K562 (cell line): Measurements from ENCODE around the gene OR2F2. TPM values are rescaled to one million over a fixed set of nuclear protein-coding genes. Genes with fewer than 3 reads are reported as not detected.
A peak's percentile ranks its signal among the peaks of the same experiment; 100 is the strongest.

ENCODE experiments used
- ATAC-seq: fragments of 200-7000 bp; cut with Tn5 transposase; 3 replicates; pipeline ENCODE4 v1.9.1; 2020; ENCODE audit warnings: moderate library complexity
- BruUV-seq: library from RNA; stranded (reverse); fragments of 400-500 nt; replicated peaks from 2 replicates; lab custom pipeline; 2021; lab: Mats Ljungman, UMichigan
- CTCF ChIA-PET: fragments of 300-600 bp; formaldehyde crosslinking; extraction: SDS; loops from one replicate; lab custom pipeline; 2021; ENCODE audit warnings: low intra/inter-chr PET ratio; lab: Yijun Ruan, JAX
- POLR2A ChIA-PET: fragments of 300-600, 350-650 bp; sonication (Branson Sonifier 250); formaldehyde crosslinking; extraction: SDS; loops from one replicate; lab custom pipeline; 2021; ENCODE audit warnings: antibody characterized with exemption, inconsistent platforms; lab: Yijun Ruan, JAX
- DNase-seq, 4 experiments: peaks; one replicate each; pipeline versions ENCODE4 v3.0.0 to v3.0.0-alpha.2; 2011 to 2018; ENCODE audit warnings: low spot score in 3 of 4, mixed read lengths in 3 of 4; ENCODE audit errors: extremely low read depth in 1 of 4
- FAIRE-seq: peaks from 2 replicates; lab custom pipeline; 2011; peaks lifted over from hg19 to GRCh38; lab: Jason Lieb, UNC
- H2AFZ ChIP-seq: 2 replicates; pipeline ENCODE4 v1.6.0; 2011; ENCODE audit warnings: low read depth, low read length, control low read depth, inconsistent platforms
- H3K27ac ChIP-seq: fragments of 200-600 bp; 3 replicates; pipeline ENCODE4 v1.8.0; 2011; ENCODE audit warnings: low read depth, mild to moderate bottlenecking, control low read depth, inconsistent platforms, low read length, moderate library complexity, mixed read lengths; ENCODE audit errors: extremely low read depth
- H3K27me3 ChIP-seq, 2 experiments: fragments of 300-600 bp in 1 of 2; 2 replicates in 1 of 2; 3 replicates in 1 of 2; pipeline versions ENCODE4 v1.6.0 to v1.8.0; 2011; ENCODE audit warnings: inconsistent platforms in 2 of 2, low read length in 2 of 2, mild to moderate bottlenecking in 1 of 2, mixed read lengths in 1 of 2, moderate library complexity in 1 of 2; ENCODE audit not compliant: control insufficient read depth in 2 of 2, insufficient read depth in 2 of 2
- H3K36me3 ChIP-seq: fragments of 300-600 bp; 3 replicates; pipeline ENCODE4 v1.8.0; 2011; ENCODE audit warnings: mild to moderate bottlenecking, low read length, inconsistent platforms; ENCODE audit not compliant: control insufficient read depth, insufficient read depth
- H3K4me1 ChIP-seq, 2 experiments: fragments of 200-600 bp in 1 of 2; replicated peaks in 1 of 2; 2 replicates in 1 of 2; 3 replicates in 1 of 2; pipeline versions ENCODE4 v1.5.1 to v1.8.0; 2011; ENCODE audit warnings: inconsistent platforms in 2 of 2, low read length in 2 of 2, mild to moderate bottlenecking in 1 of 2, mixed read lengths in 1 of 2, moderate library complexity in 1 of 2; ENCODE audit not compliant: control insufficient read depth in 2 of 2, insufficient read depth in 2 of 2
- H3K4me2 ChIP-seq: 2 replicates; pipeline ENCODE4 v1.6.1; 2011; ENCODE audit warnings: low read length, control low read depth, inconsistent platforms, mixed read lengths; ENCODE audit not compliant: insufficient read depth
- H3K4me3 ChIP-seq: fragments of 200-600 bp; sonication (generic), shearing (Covaris generic); 2 replicates; pipeline ENCODE4 v1.5.1; 2016; ENCODE audit warnings: control low read depth, inconsistent platforms
- H3K79me2 ChIP-seq: fragments of 200-600 bp; 3 replicates; pipeline ENCODE4 v1.8.0; 2011; ENCODE audit warnings: low read length, inconsistent platforms; ENCODE audit not compliant: control insufficient read depth, insufficient read depth
- H3K9ac ChIP-seq, 2 experiments: 2 replicates each; pipeline versions ENCODE4 v1.6.0 to v1.6.1; 2011; ENCODE audit warnings: low read depth in 2 of 2, low read length in 2 of 2, control low read depth in 1 of 2, inconsistent platforms in 1 of 2, mild to moderate bottlenecking in 1 of 2, mixed read lengths in 1 of 2; ENCODE audit not compliant: insufficient read depth in 1 of 2
- H3K9me1 ChIP-seq: one replicate; pipeline ENCODE4 v1.6.0; 2011; ENCODE audit warnings: inconsistent platforms, mild to moderate bottlenecking, low read length, moderate library complexity; ENCODE audit not compliant: control insufficient read depth, insufficient read depth
- H3K9me3 ChIP-seq: replicated peaks from 2 replicates; pipeline ENCODE4 v1.5.1; 2011; ENCODE audit warnings: low read depth, low read length, inconsistent platforms; ENCODE audit not compliant: control insufficient read depth, insufficient read depth
- H4K20me1 ChIP-seq: replicated peaks from 2 replicates; pipeline ENCODE4 v1.6.1; 2011; ENCODE audit warnings: low read length, inconsistent platforms, mixed read lengths; ENCODE audit not compliant: control insufficient read depth, insufficient read depth
- BCOR ChIP-seq: fragments of 450-650 bp; IDR thresholded peaks from 2 replicates; pipeline ENCODE4 v1.6.1; 2016
- CEBPB ChIP-seq: fragments of 450-650 bp; IDR thresholded peaks from 2 replicates; pipeline ENCODE4 v1.6.1; 2016; ENCODE audit warnings: missing genetic modification characterization, missing compliant biosample characterization
- CHD2 ChIP-seq: IDR thresholded peaks from 2 replicates; pipeline ENCODE4 v1.6.1; 2011; ENCODE audit warnings: low read depth, low read length
- ESRRA ChIP-seq: fragments of 450-650 bp; IDR thresholded peaks from 2 replicates; pipeline ENCODE4 v1.6.1; 2014; ENCODE audit warnings: low read depth, mild to moderate bottlenecking, moderate library complexity, borderline replicate concordance
- NCOA1 ChIP-seq: fragments of 450-650 bp; IDR thresholded peaks from 2 replicates; pipeline ENCODE4 v1.6.1; 2016; ENCODE audit warnings: low read depth
- RCOR1 ChIP-seq, 2 experiments: IDR thresholded peaks; 2 replicates each; pipeline ENCODE4 v1.6.1; 2012; ENCODE audit warnings: low read depth in 2 of 2, low read length in 2 of 2, borderline replicate concordance in 1 of 2, improper control_type of control experiment in 1 of 2
- SAFB ChIP-seq: fragments of 200-400 bp; formaldehyde crosslinking; IDR thresholded peaks from 2 replicates; pipeline ENCODE4 v1.6.1; 2017; ENCODE audit warnings: low read depth, low read length, borderline replicate concordance
- XRCC4 ChIP-seq: IDR thresholded peaks from one replicate; pipeline ENCODE4 v1.6.1; 2011; ENCODE audit not compliant: insufficient read depth, insufficient read length; ENCODE audit errors: extremely low read depth
- ZNF316 ChIP-seq: fragments of 450-650 bp; IDR thresholded peaks from 2 replicates; pipeline ENCODE4 v1.6.1; 2016
- ZNF384 ChIP-seq: IDR thresholded peaks from 2 replicates; pipeline ENCODE4 v1.6.1; 2012; ENCODE audit warnings: low read depth, low read length, improper control_type of control experiment
- WGBS: fragments of 100-300 bp; shearing (Covaris generic); methylation state at CpG from one replicate; pipeline ENCODE4 v1.1.6; 2016; ENCODE audit warnings: low coverage, mixed read lengths; ENCODE audit not compliant: insufficient coverage; ENCODE audit errors: missing lambda C conversion rate; 5-methylcytosine and 5-hydroxymethylcytosine counted together
- in situ Hi-C: fragments of 300-500 bp; cut with MboI; formaldehyde crosslinking; loops from 4 replicates; pipeline ENCODE4 v1.15.0; 2018; ENCODE audit warnings: inconsistent platforms, mixed read lengths
- intact Hi-C: fragments of 100-400 bp; cut with micrococcal nuclease; formaldehyde crosslinking; loops from 2 replicates; pipeline ENCODE4 v1.14.2; 2022
- polyA plus RNA-seq, 8 experiments: library from polyadenylated mRNA; depleted of rRNA in 4 of 8; stranded (reverse) in 5 of 8; unstranded in 3 of 8; fragments of >200 nt; fragmentation: Nextera tagmentation in 2 of 8; fragmentation: Illumina TruSeq in 1 of 8; extraction: Ambion mirVana in 2 of 8; extraction: Trizol in 1 of 8; gene quantifications; 2 replicates each; pipeline versions ENCODE4 v1.2.1 to v1.2.3, GENCODE V29; 2011 to 2014; ENCODE audit warnings: inconsistent platforms in 1 of 8, missing spikeins in 1 of 8
- total RNA-seq, 7 experiments: library from RNA; depleted of rRNA in 6 of 7; stranded (reverse); fragments of >200 nt in 6 of 7; fragmentation: Illumina TruSeq in 2 of 7; extraction: Trizol in 2 of 7; gene quantifications; 2 replicates each; pipeline versions ENCODE4 v1.2.1 to v1.2.3, GENCODE V29; 2011 to 2021; ENCODE audit warnings: low replicate concordance in 1 of 7
- TF ChIP-seq, protein P1 (sequence below): fragments of 200-800 bp; sonication (Bioruptor generic); IDR thresholded peaks from 2 replicates; pipeline ENCODE4 v1.6.1; 2017; ENCODE audit warnings: missing genetic modification characterization, missing compliant biosample characterization
- TF ChIP-seq, protein P2 (sequence below), 2 experiments: fragments of 450-650 bp in 1 of 2; sonication (generic) in 1 of 2; formaldehyde crosslinking in 1 of 2; IDR thresholded peaks in 1 of 2; conservative IDR thresholded peaks in 1 of 2; 2 replicates each; pipeline versions ENCODE4 v1.6.1 to v1.8.1; 2016 to 2023; ENCODE audit warnings: mild to moderate bottlenecking in 2 of 2, moderate library complexity in 2 of 2, inconsistent platforms in 1 of 2, missing genetic modification reagents in 1 of 2
- TF ChIP-seq, protein P3 (sequence below): fragments of 250-450 bp; sonication (Bioruptor Pico); IDR thresholded peaks from 2 replicates; pipeline ENCODE4 v1.9.0; 2021; ENCODE audit warnings: mild to moderate bottlenecking
- TF ChIP-seq, protein P4 (sequence below): fragments of 250-450 bp; sonication (Bioruptor Pico); IDR thresholded peaks from 2 replicates; pipeline ENCODE4 v1.4.0; 2020; ENCODE audit warnings: mild to moderate bottlenecking, moderate library complexity

OR2F2 gene
- total and polyA plus RNA-seq, 9 of the 15 experiments (the other 6 are each of a cell fraction or from before 2014, with no cell fraction given): not detected

DNA sequence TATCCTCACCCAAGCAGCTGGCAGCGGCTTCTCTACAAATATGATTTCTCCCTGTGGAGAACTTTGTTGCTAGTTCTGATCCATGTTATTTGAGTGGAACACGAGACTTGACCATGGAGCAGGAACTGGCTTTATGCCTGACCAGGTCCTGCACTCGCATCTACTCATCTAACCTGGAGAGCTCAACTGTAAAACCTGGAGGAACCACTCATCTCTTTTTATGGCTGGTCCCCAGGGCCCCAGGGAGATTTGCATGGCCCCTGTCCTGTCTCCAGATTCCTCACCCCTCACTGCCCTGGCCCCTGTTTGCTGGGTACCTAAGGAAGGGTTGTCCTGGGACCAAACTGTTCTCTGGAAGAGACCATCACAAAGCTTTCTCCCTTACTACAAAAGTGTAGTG, 49.1 kb upstream of the OR2F2 start:
- no TSS peak for BruUV-seq
- H3K9me1 ChIP-seq: no peaks in the 10 kb centered on the region
- DNase-seq (peak in 2 of 4 experiments; percentile 7 to 13), ATAC-seq (peak; percentile 27), FAIRE-seq (peak; percentile 35)
- ChIA-PET CTCF (no interaction called here), POLR2A (no interaction called here)
- H3K9ac ChIP-seq: no peak overlapping the region
- intact Hi-C loops (no loop called here), in situ Hi-C loops (no loop called here)
- H3K27me3 ChIP-seq: no peaks in the 10 kb centered on the region
- H3K79me2 ChIP-seq: peaks cover 27% of the 10 kb centered on the region; the same call in 2 of the 3 replicates
- TF ChIP-seq, protein P1, sequence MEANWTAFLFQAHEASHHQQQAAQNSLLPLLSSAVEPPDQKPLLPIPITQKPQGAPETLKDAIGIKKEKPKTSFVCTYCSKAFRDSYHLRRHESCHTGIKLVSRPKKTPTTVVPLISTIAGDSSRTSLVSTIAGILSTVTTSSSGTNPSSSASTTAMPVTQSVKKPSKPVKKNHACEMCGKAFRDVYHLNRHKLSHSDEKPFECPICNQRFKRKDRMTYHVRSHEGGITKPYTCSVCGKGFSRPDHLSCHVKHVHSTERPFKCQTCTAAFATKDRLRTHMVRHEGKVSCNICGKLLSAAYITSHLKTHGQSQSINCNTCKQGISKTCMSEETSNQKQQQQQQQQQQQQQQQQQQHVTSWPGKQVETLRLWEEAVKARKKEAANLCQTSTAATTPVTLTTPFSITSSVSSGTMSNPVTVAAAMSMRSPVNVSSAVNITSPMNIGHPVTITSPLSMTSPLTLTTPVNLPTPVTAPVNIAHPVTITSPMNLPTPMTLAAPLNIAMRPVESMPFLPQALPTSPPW (CRISPR knock-in tag): no peak
- TF ChIP-seq RCOR1 (IDR thresholded peaks at IDR 0.05; ENCODE audit: borderline replicate concordance in 1 of 2, low read depth in 2 of 2, low read length in 2 of 2) (no peak), XRCC4 (no peak), CHD2 (no peak), ZNF384 (no peak), CEBPB (tag) (no peak), ZNF316 (no peak), BCOR (no peak), NCOA1 (no peak), SAFB (no peak), ESRRA (no peak)
- TF ChIP-seq, protein P2, sequence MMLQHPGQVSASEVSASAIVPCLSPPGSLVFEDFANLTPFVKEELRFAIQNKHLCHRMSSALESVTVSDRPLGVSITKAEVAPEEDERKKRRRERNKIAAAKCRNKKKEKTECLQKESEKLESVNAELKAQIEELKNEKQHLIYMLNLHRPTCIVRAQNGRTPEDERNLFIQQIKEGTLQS (IDR thresholded peaks at IDR 0.05): no peak
- TF ChIP-seq, protein P2 (CRISPR knock-in tag; conservative IDR thresholded peaks at IDR 0.05): no peak
- TF ChIP-seq, protein P3, sequence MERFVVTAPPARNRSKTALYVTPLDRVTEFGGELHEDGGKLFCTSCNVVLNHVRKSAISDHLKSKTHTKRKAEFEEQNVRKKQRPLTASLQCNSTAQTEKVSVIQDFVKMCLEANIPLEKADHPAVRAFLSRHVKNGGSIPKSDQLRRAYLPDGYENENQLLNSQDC: no peak
- TF ChIP-seq, protein P4, sequence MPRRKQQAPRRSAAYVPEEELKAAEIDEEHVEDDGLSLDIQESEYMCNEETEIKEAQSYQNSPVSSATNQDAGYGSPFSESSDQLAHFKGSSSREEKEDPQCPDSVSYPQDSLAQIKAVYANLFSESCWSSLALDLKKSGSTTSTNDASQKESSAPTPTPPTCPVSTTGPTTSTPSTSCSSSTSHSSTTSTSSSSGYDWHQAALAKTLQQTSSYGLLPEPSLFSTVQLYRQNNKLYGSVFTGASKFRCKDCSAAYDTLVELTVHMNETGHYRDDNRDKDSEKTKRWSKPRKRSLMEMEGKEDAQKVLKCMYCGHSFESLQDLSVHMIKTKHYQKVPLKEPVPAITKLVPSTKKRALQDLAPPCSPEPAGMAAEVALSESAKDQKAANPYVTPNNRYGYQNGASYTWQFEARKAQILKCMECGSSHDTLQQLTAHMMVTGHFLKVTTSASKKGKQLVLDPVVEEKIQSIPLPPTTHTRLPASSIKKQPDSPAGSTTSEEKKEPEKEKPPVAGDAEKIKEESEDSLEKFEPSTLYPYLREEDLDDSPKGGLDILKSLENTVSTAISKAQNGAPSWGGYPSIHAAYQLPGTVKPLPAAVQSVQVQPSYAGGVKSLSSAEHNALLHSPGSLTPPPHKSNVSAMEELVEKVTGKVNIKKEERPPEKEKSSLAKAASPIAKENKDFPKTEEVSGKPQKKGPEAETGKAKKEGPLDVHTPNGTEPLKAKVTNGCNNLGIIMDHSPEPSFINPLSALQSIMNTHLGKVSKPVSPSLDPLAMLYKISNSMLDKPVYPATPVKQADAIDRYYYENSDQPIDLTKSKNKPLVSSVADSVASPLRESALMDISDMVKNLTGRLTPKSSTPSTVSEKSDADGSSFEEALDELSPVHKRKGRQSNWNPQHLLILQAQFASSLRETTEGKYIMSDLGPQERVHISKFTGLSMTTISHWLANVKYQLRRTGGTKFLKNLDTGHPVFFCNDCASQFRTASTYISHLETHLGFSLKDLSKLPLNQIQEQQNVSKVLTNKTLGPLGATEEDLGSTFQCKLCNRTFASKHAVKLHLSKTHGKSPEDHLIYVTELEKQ: no peak
- no peak overlapping the region for H3K27ac ChIP-seq
- peaks cover 0 to 11% of the 10 kb centered on the region in 2 experiments; a peak in 2 of 5 replicates for H3K4me1 ChIP-seq
- 0 out of 2 replicates have a peak, but pooled peaks cover 2% of the 10 kb centered on the region for H3K9me3 ChIP-seq
- H3K4me3 ChIP-seq: no peak overlapping the region
- no peaks in the 10 kb centered on the region for H4K20me1 ChIP-seq
- no peak overlapping the region for H3K4me2 ChIP-seq
- WGBS: 60% methylated on average over 3 of the region's 3 CpGs
- H2AFZ ChIP-seq: no peak overlapping the region
- peaks cover 11% of the 10 kb centered on the region; the same call in 2 of the 3 replicates for H3K36me3 ChIP-seq
